ENCODE data around the gene IFNA6. TPM values are rescaled to one million over a fixed set of nuclear protein-coding genes. Genes with fewer than 3 reads are reported as not detected.
"Not testable (repeated sequence)": the region's sequence is repeated elsewhere in the genome, so short reads cannot be mapped to it uniquely, and the experiment has no call there.

IFNA6 gene
- not detected for total RNA-seq
- long read RNA-seq: 0 reads

DNA sequence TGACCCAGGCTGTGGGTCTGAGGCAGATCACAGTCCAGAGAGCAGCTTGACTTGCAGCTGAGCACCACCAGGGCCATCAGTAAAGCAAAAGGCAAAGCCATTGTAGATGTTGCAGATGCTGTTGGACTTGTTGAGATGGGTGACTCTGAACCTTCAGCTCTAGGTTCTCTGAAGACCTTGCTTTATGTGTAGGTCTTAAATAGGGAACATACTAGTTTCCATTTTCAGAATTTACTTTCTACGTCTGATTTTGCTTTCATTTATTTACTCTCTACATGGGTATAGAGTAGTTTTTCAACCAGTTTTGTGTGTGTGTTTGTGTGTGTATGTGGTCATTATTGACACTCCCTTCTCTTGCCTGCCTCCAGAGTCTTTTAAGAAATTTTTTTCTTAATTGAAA is at the start of gene IFNA6:
TSS of gene IFNA6 (minus strand) at position 101 of the 400 bp plus-strand sequence. CDS start at position 101, 0 bp downstream.
- intact Hi-C loops (cut with DNase I): no loop called here
- DNase-seq (ENCODE audit: missing footprints): no peak
- ATAC-seq: no peak

DNA sequence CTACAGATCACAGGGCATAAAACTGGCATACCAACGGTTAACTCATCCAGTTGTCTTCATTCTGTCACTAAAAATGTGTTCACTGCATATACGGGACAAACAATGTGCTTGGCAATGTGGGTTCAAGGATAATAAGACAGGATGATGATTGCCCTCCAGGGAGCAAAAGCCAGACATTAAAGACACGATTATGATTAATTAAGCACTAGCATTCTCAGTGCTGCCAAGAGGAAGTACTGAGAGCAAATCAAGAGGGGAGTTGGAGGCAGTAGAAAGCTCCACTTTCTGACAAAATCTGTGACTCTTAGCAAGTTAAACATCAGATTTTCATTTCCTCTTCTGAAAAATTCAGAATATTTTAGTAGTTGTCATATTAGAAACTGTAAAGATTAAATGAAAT is 49.3 kb upstream of the IFNA6 start:
- intact Hi-C loops (cut with DNase I): loop anchor here (5.0 to 10.0 kb wide), 2 partner anchors 65 to 83 kb away; no protein-coding TSS in a partner anchor
- no peak for ATAC-seq

DNA sequence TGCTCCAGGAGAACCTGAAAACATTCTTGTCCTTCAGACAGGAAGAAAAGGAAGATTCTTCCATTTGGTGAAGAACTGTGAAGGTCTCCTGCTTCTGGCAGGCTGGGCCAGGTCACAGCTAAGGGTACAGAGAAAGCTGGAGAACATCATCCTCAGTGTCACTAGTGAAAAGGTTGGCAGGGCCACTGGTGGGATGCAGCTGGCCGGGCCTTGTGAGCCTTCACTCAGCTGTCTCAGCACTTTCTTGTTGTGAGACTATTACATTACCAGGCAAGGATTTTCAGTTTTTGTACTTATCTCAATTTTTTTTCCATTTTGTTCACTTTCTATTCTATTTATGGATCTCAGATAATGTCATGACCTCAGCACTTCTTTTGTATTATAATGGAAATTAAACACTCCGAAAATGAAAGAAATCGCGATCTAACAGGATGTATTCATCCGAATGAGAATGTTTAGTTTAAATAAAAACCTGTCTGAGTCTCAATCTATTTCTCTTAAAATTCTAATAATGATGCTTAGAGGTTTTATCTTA is 48.3 kb upstream of the IFNA6 start:
- no peak for DNase-seq (ENCODE audit: missing footprints)
- intact Hi-C loops (cut with DNase I): loop anchor here (5.0 kb wide), 1 partner anchor 82 kb away; no protein-coding TSS in a partner anchor
- ATAC-seq: no peak

More for the DNA sequence above, 49.3 kb upstream of the IFNA6 start:
- no peak for DNase-seq (ENCODE audit: missing footprints)

DNA sequence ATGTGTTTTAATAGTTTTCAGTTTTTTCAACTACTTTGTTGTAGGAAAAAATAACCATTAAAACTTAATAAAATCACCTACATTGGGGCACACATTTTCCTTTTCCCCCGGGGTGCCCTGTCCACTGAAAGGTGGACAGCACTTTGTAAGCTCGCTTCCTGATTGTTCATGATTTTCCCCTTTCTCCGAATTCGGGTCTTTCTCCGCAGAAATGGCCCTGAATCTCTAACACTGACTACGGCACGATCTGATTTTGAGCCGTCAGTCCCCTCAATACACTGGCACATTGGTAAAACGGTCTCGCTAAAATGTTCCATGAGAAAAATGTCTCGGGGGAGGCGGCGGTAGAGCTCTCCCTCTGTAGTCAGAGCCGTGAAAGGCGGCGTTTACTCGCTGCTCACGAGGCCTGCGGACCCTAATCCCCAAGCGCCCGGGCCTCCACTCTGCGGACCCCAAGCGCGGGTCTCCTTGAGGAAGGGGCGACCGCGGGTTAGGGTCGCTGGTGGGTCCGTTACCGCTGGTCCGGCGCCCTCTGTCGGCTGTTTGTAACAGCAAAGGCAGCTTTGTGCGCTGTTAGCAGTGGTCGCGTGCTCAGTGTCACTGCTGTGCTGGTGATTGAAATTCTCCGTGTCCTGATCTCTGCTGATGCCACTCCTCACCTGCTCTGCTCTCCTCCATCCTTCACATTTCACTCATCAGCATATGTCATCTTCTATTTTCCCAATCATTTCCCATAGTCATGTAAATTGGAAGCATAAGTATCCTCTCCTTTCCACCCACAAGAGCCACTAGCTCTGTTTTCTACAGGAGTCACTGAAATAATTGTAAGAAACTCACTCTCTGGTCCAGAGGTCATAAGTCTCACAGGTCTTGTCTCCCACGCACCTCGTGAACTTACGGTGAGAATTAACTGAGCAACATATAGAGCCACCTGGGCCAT is 45.4 kb upstream of the IFNA6 start:
- intact Hi-C loops (cut with DNase I): loop anchor here (5.0 kb wide), 1 partner anchor 79 kb away; no protein-coding TSS in a partner anchor
- peak; percentile 63 for ATAC-seq
- DNase-seq (ENCODE audit: missing footprints): peak; percentile 82

DNA sequence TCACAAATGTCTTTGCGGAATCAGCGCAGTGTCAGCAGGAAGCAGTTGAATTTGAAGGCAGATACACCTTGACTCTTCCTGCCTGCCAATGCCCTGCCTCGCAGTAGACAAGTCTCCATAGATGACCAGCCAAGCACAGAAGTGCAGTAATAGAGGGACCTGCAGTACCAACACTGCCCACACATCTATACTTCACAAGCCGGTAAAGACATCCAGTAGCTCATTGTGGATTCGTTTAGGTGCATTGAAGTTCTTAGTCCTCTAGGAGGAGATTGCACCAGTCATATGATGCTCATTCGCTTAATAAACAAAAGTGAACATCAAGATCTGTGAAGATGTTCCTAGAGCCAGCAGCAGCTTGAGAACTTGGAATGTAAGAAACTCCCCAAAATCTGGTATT is 41.6 kb upstream of the IFNA6 start:
- intact Hi-C loops (cut with DNase I): no loop called here
- DNase-seq (ENCODE audit: missing footprints): no peak

DNA sequence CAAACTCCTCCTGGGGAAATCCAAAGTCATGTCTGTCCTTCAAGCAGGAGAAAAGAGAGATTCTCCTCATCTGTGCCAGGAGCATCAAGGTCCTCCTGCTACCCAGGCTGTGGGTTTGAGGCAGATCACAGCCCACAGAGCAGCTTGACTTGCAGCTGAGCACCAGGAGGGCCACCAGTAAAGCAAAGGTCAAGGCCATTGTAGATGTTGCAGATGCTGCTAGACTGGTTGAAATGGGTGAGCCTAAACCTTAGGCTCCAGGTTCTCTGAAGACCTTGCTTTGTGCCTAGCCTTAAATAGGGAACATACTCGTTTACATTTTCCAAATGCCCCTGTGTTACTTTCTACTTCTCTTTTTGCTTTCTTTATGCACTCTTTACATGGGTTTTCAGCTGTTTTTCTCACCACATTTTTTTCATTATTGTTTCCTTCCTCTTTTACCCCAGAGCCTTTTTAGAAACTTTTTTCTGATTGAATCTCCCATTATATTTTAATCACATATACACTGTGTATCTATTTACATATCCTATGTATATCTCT is 34.5 kb upstream of the IFNA6 start, which contains the start of gene IFNA2:
TSS of gene IFNA2 (minus strand) at position 268 of the 540 bp plus-strand sequence. CDS start at position 199, 69 bp downstream.
- ATAC-seq: no peak
- no peak for DNase-seq (ENCODE audit: missing footprints)
- intact Hi-C loops (cut with DNase I): no loop called here

More for the DNA sequence above, 41.6 kb upstream of the IFNA6 start:
- ATAC-seq: no peak

- DNase-seq (ENCODE audit: missing footprints) (no peak), ATAC-seq (no peak)
- intact Hi-C loops (cut with DNase I): no loop called here
Observed at GRCh38 chr9:21383627-21384026, 32.9 kb upstream of the IFNA6 start.

GRCh38 chr9:21381448-21382339 is 31.0 kb upstream of the IFNA6 start:
- ATAC-seq (no peak), DNase-seq (ENCODE audit: missing footprints) (no peak)
- intact Hi-C loops (cut with DNase I): no loop called here

GRCh38 chr9:21371467-21371866 is 20.8 kb upstream of the IFNA6 start:
- DNase-seq (ENCODE audit: missing footprints); intact Hi-C loops (cut with DNase I); ATAC-seq: not testable (repeated sequence)

GRCh38 chr9:21367957-21368356 is 17.3 kb upstream of the IFNA6 start, which contains the start of gene IFNA13:
TSS of gene IFNA13 (minus strand) at chr9:21368057. CDS start at chr9:21368010, 47 bp downstream.
- ATAC-seq (no peak), DNase-seq (ENCODE audit: missing footprints) (no peak)
- intact Hi-C loops (cut with DNase I): no loop called here

GRCh38 chr9:21367169-21367568 is 16.5 kb upstream of the IFNA6 start:
- ATAC-seq; DNase-seq (ENCODE audit: missing footprints); intact Hi-C loops (cut with DNase I): not testable (repeated sequence)

DNA sequence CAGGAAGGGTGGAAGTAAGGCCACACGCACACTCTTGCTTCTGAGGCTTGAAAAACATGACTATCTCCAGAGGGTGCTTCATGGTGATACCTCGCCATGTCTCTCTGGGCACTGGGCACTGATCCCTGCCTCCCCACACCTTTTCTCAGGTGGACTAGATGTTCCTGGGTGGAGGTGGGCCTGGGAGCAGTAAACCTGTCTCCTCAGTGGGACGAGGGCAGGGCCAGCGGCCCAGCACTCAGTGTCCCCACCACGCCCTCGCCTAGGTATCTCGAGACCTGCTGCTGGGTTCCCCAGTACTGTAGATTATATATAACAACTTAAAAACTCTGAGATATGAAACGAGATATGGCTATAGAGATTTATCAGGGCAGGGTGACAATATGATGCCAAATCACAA is 11.6 kb upstream of the IFNA6 start:
- DNase-seq (ENCODE audit: missing footprints) (no peak), ATAC-seq (no peak)
- intact Hi-C loops (cut with DNase I): no loop called here

DNA sequence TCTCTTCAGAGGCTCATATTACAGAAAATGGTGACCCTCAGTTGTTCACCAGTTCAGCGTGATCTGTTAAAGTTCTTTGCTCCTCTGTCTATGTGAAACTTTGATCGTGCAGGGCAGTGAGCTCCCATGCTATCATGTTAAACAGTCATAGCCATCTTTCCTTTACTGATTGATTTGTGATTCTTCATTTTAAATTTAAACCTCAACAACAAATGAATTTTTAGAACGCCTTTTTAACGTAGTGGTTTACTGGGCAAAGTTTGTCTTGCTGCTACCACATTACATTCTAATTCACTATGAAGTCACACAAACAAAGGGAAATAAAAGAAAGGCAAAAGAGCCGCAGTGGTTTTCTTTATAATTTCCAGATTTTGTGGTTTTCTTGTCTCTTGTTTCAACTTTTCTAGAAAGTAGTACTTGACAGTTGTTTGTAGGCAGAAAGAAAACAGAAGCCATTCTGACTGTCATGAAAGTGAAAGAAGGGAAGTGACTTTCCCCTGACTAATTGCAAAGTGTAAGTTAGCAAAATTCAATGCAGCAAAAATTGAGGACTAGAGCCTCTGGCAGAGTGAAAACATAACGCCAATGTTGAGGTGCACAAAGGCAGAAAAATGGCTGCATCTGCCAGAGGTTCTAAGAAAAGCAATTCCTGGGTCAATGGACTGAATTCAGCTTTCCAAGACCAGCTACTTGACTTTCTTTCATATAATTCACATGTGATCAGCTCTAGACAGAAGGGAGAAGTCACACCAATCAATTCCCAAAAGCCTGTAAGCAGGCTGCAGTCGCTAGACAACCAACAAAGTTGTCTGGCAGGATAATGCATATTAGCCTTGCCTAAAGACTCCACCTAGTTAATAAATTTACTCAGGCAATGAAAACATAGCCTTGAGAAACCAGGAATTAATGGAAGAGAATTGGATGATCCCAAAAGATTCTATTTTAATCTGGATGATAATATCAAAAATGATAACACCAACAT is 7.1 kb upstream of the IFNA6 start:
- ATAC-seq (no peak), DNase-seq (ENCODE audit: missing footprints) (no peak)
- intact Hi-C loops (cut with DNase I): no loop called here

GRCh38 chr9:21348430-21348970 is 2.2 kb downstream of the IFNA6 start:
- ATAC-seq: no peak
- DNase-seq (ENCODE audit: missing footprints): no peak
- intact Hi-C loops (cut with DNase I): no loop called here

GRCh38 chr9:21340735-21341134 is 10.0 kb downstream of the IFNA6 start:
- intact Hi-C loops (cut with DNase I): no loop called here
- no peak for DNase-seq (ENCODE audit: missing footprints)
- ATAC-seq: no peak

- DNase-seq (ENCODE audit: missing footprints) (no peak), ATAC-seq (no peak)
- intact Hi-C loops (cut with DNase I): loop anchor here (5.0 kb wide), 1 partner anchor 466 kb away; the partner anchor contains the start of gene MTAP
Observed at GRCh38 chr9:21336457-21336856, 14.2 kb downstream of the IFNA6 start.

Data from Right ventricle myocardium inferior (tissue), 1 donor.